Peyer's patch (tissue), 4 donors: Measurements from ENCODE around the gene GIPC2. TPM values are rescaled to one million over a fixed set of nuclear protein-coding genes. Genes with fewer than 3 reads are reported as not detected.

Source experiments
- DNase-seq, 3 donors: peaks; one replicate each; pipeline ENCODE4 v3.0.0-alpha.2; 2017 to 2019
- H3K27ac ChIP-seq, 4 donors: fragments of 200-600 bp; sonication (generic); one replicate each; pipeline ENCODE4 v1.5.1; 2016 to 2019
- H3K27me3 ChIP-seq, 2 donors: fragments of 200-600 bp; sonication (generic); one replicate each; pipeline ENCODE4 v1.5.1; 2019
- H3K36me3 ChIP-seq, 3 donors: fragments of 200-600 bp; sonication (generic); one replicate each; pipeline ENCODE4 v1.5.1; 2016 to 2019
- H3K4me1 ChIP-seq, 4 donors: fragments of 200-600 bp; sonication (generic); one replicate each; pipeline ENCODE4 v1.5.1; 2016 to 2019
- H3K4me3 ChIP-seq, 4 donors: fragments of 200-600 bp; sonication (generic); 1 replicate in 3 of 4; 2 replicates in 1 of 4; pipeline ENCODE4 v1.5.1; 2016 to 2019; ENCODE audit warnings: mild to moderate bottlenecking in 1 of 4
- H3K9me3 ChIP-seq, 4 donors: fragments of 200-600 bp; sonication (generic); one replicate each; pipeline ENCODE4 v1.5.1; 2016 to 2019; ENCODE audit warnings: mild to moderate bottlenecking in 1 of 4
- POLR2A ChIP-seq, 2 donors: fragments of 450-650 bp; IDR thresholded peaks; one replicate each; pipeline ENCODE4 v1.5.1; 2017; ENCODE audit warnings: antibody characterized with exemption in 2 of 2, mild to moderate bottlenecking in 2 of 2, moderate library complexity in 2 of 2
- total RNA-seq, 4 donors: library from RNA; depleted of rRNA; stranded (reverse); fragments of >200 nt; gene quantifications; one replicate each; pipeline ENCODE4 v1.1.0, GENCODE V29; 2016
- TF ChIP-seq, protein P1 (sequence below), 6 experiments: fragments of 450-650 bp in 4 of 6; fragments of 200-600 bp in 2 of 6; sonication (generic) in 1 of 6; IDR thresholded peaks; one replicate each; pipeline ENCODE4 v1.5.1; 2017 to 2019; ENCODE audit warnings: antibody characterized with exemption in 6 of 6, mild to moderate bottlenecking in 3 of 6, moderate library complexity in 1 of 6

The GIPC2 gene
- total RNA-seq, 4 donors from 2014 or later, result 21.5 to 103 (median 52.2) TPM

DNA sequence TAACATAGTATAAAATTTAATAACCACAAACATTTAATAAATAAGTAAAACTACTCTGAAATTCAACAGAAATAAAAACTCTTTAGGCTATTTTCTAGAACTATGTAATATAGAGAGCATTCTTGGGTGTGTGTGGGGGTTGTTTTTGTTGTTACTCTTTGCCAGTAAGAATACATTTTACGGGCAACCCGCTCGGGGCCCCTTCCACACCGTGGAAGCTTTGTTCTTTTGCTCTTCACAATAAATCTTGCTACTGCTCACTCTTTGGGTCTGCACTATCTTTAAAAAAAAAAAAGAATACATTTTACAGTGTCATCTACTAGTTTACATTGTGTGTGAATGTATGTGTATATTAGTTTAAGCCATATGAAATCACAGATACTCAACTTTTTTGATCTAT lies 16.0 kb upstream of the GIPC2 start:
- DNase-seq, result no peak
- no peaks in the 10 kb centered on the region for H3K9me3 ChIP-seq
- TF ChIP-seq POLR2A (IDR thresholded peaks at IDR 0.05), result no peak
- TF ChIP-seq, protein P1, sequence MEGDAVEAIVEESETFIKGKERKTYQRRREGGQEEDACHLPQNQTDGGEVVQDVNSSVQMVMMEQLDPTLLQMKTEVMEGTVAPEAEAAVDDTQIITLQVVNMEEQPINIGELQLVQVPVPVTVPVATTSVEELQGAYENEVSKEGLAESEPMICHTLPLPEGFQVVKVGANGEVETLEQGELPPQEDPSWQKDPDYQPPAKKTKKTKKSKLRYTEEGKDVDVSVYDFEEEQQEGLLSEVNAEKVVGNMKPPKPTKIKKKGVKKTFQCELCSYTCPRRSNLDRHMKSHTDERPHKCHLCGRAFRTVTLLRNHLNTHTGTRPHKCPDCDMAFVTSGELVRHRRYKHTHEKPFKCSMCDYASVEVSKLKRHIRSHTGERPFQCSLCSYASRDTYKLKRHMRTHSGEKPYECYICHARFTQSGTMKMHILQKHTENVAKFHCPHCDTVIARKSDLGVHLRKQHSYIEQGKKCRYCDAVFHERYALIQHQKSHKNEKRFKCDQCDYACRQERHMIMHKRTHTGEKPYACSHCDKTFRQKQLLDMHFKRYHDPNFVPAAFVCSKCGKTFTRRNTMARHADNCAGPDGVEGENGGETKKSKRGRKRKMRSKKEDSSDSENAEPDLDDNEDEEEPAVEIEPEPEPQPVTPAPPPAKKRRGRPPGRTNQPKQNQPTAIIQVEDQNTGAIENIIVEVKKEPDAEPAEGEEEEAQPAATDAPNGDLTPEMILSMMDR (IDR thresholded peaks at IDR 0.05), result no peak
- no peaks in the 10 kb centered on the region for H3K36me3 ChIP-seq
- no peaks in the 10 kb centered on the region for H3K4me1 ChIP-seq
- H3K27me3 ChIP-seq, result no peaks in the 10 kb centered on the region
- H3K27ac ChIP-seq, result no peak overlapping the region
- no peak overlapping the region for H3K4me3 ChIP-seq

DNA sequence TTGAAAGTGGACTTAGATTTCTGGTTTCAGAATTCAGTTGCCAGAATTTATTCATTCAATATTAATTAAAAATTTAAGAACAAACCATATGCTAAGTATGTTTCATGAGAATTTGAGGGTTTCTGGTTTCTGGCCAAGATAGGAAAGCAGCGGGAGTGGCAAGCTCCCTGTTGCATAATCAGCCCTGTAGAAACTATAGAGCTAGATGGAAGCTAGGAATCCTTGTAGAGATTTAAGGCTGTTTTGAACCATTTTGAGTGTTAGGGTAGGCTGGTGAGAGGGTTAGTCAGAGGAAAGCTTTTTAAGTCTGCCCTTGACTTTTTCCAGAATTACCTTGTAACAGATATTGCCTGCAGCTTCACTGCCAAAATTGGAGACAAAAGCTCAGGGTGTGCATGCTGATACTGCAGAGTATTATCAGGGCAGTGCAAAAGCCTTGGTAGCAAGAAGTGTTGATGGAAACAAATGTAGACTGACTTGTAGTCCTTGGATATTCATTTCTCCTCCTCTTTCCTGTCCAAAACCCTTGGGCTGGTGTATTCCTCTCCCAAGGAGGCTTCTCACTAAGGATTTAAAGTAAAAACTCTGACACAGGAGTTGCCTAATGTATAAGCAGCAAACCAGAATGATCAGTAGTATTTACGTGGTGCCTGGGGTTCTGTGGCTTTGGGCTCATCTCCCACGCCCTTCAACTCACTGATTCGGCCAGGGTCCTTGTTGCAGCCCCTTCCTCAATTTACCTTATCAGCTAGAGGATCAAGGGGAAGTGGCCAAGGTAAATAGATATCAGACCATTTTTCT lies 12.6 kb upstream of the GIPC2 start:
- no peak overlapping the region for H3K27ac ChIP-seq
- no peaks in the 10 kb centered on the region for H3K4me1 ChIP-seq
- H3K36me3 ChIP-seq, result no peaks in the 10 kb centered on the region
- DNase-seq, result no peak
- H3K4me3 ChIP-seq, result no peak overlapping the region
- no peaks in the 10 kb centered on the region for H3K9me3 ChIP-seq
- H3K27me3 ChIP-seq, result no peaks in the 10 kb centered on the region
- no peak for TF ChIP-seq POLR2A (IDR thresholded peaks at IDR 0.05)
- TF ChIP-seq, protein P1 (IDR thresholded peaks at IDR 0.05), result no peak

DNA sequence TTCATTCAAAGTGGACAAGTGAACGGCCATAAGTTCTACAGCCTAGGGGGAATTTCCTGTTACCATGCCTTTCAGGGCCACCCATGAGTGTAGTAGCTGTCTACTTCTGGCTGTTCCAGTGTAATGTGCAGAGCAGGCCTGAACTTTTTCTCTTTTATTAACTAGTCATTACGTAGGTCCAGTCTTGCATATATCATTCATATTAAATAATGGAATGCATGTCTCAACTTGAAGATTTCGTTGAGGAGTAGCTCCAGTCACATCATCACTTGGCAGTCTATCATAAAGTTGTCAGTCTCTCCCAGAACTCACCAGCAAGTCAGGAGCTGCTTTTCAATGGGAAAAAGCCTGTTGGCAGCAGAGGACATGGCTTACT lies 12.0 kb upstream of the GIPC2 start:
- H3K27me3 ChIP-seq, result no peaks in the 10 kb centered on the region
- TF ChIP-seq POLR2A (IDR thresholded peaks at IDR 0.05), result no peak
- TF ChIP-seq, protein P1 (IDR thresholded peaks at IDR 0.05), result no peak
- no peak for DNase-seq
- H3K4me1 ChIP-seq, result no peaks in the 10 kb centered on the region
- no peaks in the 10 kb centered on the region for H3K36me3 ChIP-seq
- H3K9me3 ChIP-seq, result no peaks in the 10 kb centered on the region
- no peak overlapping the region for H3K4me3 ChIP-seq
- no peak overlapping the region for H3K27ac ChIP-seq

DNA sequence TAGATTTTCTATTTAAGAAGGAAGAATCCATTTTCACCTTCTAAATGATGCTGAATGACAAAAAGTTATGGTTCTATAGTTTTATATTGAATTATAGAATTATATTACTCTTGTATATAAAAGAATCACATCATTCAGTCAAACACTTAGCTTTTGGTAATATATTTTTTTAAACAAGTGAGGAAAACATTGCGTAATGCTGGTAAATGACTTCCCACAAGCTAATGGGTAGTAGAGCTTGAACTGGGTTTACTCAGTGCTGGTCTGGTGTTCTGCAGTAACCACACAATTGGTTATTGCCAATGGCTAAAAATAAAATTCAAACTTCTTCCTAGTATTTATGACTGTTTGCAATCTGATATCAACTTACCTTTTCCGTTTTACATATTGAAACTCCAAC lies 10.6 kb upstream of the GIPC2 start:
- Histone ChIP-seq H3K4me3 (no peak overlapping the region), H3K9me3 (no peaks in the 10 kb centered on the region), H3K27me3 (no peaks in the 10 kb centered on the region), H3K27ac (no peak overlapping the region), H3K36me3 (no peaks in the 10 kb centered on the region), H3K4me1 (no peaks in the 10 kb centered on the region)
- DNase-seq, result no peak
- TF ChIP-seq POLR2A (IDR thresholded peaks at IDR 0.05), result no peak
- TF ChIP-seq, protein P1 (IDR thresholded peaks at IDR 0.05), result no peak

DNA sequence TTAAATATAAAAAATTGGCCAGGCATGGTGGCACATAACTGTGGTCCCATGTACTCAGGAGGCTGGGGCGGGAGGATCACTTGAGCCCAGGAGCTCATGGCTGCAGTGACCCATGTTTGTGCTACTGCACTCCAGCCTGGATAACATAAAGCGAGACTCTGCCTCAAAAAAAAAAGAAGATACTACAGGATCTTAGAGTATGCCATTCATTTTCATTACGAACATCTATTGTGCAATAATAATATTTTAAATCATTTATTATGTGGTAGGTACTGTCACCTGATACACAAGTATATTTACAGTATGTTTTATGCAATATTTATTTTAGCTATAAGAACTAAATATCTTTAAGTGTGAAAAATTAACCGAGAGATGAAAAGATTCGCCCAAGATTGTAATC lies 9.3 kb upstream of the GIPC2 start:
- no peak for TF ChIP-seq POLR2A (IDR thresholded peaks at IDR 0.05)
- TF ChIP-seq, protein P1 (IDR thresholded peaks at IDR 0.05), result no peak
- Histone ChIP-seq H3K27ac (no peak overlapping the region), H3K36me3 (no peaks in the 10 kb centered on the region), H3K4me1 (no peaks in the 10 kb centered on the region), H3K27me3 (no peaks in the 10 kb centered on the region), H3K9me3 (no peaks in the 10 kb centered on the region), H3K4me3 (no peak overlapping the region)
- no peak for DNase-seq
